Stimulated activated CD8-positive, alpha-beta memory T cell treated with anti-CD3 and anti-CD28 coated beads, Interleukin-2, amount 100 ng/mL, for 48 hours (primary cell): ENCODE data around the gene GPRIN1.
"Not testable (repeated sequence)": the region's sequence is repeated elsewhere in the genome, so short reads cannot be mapped to it uniquely, and the experiment has no call there.

Experiments
- DNase-seq, 2 donors: peaks; one replicate each; pipeline ENCODE4 v3.0.0-alpha.2; 2020; ENCODE audit warnings: low read depth in 2 of 2

Gene GPRIN1

GRCh38 chr5:176575066-176575465 is 34.9 kb downstream of the GPRIN1 start:
- no peak for DNase-seq

DNA sequence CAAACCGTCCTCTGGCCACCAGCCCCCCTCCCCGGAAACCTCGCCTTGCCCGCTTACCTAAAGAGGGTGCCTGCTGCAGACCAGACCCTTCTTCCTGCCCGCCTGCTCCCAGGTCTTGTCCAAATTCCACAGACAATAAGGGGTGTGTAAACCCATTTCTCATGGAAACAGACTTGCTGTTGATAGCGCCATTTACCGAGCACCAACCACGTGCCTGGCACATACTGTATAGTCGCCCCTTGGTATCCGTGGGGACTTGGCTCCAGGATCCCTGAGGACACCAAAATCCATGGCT is 35.7 kb downstream of the GPRIN1 start:
- no peak for DNase-seq

GRCh38 chr5:176573564-176574296 is 36.2 kb downstream of the GPRIN1 start:
- DNase-seq = peak; percentile 67 to 69

DNA sequence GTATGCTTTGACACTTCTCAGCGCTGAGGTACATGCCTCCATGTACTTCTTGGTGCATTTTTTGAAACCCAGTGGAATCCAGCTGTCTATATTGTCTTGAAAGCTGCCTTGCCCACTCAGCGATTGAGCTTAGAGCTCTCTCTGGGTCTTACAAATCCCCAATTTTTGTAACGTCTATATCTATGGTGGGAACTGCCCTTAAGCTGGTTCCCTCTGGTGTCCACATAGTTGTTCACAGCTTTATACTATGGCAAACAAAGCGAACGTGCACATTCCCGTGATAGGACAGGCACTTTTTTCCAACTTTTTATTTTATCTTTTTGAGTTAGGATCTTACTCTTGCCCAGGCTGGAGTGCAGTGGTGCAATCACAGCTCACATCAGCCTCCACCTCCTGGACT is 39.9 kb downstream of the GPRIN1 start:
- no peak for DNase-seq

- no peak for DNase-seq
Observed at GRCh38 chr5:176568657-176569056, 41.3 kb downstream of the GPRIN1 start.

GRCh38 chr5:176565760-176566288 is 44.1 kb downstream of the GPRIN1 start:
- DNase-seq = no peak

DNA sequence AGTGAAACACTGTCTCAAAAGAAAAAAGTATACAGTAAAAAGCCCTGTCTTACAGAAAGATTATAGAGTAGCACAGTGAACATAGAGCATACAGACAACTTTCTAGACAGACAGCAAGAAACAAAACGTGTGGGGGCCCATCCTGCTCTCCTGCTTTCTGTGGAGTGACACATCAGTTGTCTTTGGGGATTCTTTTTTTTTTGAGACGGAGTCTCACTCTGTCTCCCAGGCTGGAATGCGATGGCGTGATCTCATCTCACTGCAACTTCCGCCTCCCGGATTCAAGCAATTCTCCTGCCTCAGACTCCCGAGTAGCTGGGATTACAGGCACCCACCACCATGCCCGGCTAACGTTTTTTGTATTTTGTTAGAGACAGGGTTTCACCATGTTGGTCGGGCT is 46.0 kb downstream of the GPRIN1 start:
- no peak for DNase-seq

DNA sequence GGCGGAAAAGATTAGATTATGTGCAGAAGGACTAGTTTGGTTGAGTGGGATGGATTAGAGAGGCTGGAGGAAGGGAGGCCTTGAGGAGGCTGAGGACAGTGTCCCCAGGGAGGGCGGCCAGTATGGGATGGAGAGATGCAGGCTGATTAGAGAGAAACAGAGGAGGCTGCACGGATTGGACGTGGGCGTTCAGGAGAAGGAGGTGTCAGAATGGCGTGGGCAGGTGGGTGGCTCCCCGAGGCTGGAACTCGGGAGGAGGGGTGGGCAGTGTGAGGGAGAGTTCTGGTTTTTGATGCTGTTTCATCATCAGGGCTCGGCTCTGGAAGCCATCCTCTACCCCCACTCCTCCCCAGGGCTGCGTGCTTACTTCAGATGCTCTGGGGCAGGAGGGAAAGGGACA is 47.8 kb downstream of the GPRIN1 start:
- no peak for DNase-seq

DNA sequence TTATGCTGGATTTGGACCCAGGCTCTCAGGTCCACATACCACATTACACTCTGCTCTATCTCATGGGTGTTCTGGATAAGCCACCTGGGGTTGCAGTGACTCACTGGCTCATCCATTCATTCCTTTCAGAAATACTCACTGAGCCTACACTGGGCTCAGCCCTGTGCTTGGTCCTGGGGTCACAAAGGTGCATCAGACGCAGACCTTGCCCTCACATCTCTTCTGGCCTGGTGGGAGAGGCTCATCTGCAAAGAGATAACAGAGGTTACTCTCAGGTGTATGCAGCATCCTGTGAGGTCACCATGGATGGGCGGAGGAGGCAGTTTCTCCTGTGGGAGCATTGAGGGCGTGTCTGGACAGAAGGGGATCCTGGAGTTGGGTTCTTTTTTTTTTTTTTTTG is 48.7 kb downstream of the GPRIN1 start:
- DNase-seq = no peak

DNA sequence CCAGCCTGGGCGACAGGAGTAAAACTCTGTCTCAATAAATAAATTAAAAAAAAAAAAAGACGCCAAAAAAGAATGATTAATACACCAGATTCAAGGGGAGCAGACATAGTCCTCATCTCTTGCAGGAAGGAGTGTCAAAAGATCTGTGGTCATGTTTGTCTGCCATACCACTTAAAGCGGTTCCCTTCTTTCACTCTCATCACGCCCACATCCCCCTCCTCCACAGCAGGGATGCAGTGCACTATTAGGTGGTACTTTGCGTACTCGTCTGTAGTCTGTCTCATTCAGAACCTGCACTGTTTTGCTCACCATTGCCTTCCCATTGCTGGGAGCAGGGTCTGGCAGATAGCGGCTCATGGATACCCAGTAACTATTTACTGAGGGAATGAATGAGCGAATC is 49.6 kb downstream of the GPRIN1 start:
- no peak for DNase-seq

DNA sequence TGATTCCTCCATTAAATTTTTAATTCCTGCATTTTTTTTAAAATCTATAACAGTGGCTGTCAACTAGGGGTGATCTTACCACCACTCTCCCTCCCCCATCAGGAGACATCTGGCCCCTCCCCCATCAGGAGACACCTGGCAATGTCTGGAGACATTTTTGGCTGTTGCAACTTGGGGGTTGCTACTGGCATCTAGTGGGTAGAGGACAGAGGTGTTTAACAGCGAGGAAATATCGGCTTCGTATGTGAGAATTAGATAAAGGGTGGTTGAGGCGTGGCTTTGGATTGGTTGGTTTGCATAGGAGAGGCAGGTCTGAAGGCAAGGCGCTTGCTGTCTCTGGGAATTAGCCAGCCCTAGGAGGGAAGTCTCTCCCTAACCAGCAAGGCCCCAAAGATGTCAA is 50.3 kb downstream of the GPRIN1 start:
- no peak for DNase-seq

GRCh38 chr5:176557846-176558245 is 52.1 kb downstream of the GPRIN1 start:
- no peak for DNase-seq

- DNase-seq = no peak
Observed at GRCh38 chr5:176553260-176554085, 56.5 kb downstream of the GPRIN1 start.

- DNase-seq = no peak
Observed at GRCh38 chr5:176552332-176552869, 57.6 kb downstream of the GPRIN1 start.

GRCh38 chr5:176550937-176551336 is 59.0 kb downstream of the GPRIN1 start:
- not testable (repeated sequence) for DNase-seq

- no peak for DNase-seq
Observed at GRCh38 chr5:176550275-176550831, 59.6 kb downstream of the GPRIN1 start.

- DNase-seq = no peak
Observed at GRCh38 chr5:176549871-176550270, 60.1 kb downstream of the GPRIN1 start.

DNA sequence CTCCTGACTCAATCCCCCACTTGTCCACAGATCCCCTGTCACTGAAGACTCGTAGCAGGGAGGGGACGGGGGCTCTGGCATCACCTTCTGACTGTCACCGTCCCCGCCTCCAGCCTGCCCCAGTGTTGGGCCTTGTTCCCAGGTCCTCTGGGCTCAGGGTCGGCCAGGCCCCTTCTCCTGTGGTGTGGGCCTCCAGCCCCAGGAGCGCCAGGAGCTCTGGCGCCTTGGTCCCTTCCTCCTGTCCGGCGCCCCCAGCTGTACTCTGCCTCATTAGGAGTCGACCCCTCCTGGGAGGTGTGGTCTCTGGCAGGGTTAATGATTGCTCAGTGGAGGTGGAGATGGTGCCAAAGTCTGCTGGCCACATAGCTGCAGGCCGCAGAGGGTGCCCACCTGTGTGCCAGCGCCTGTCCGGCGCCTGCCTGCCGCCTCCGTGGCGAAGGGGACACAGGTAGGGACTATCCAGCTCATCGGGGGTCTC is 61.0 kb downstream of the GPRIN1 start, which contains the start of gene CDHR2:
TSS of gene CDHR2 (plus strand) at position 376 of the 478 bp plus-strand sequence. CDS start 16,011 bp downstream, outside the sequence.
- DNase-seq = no peak

DNA sequence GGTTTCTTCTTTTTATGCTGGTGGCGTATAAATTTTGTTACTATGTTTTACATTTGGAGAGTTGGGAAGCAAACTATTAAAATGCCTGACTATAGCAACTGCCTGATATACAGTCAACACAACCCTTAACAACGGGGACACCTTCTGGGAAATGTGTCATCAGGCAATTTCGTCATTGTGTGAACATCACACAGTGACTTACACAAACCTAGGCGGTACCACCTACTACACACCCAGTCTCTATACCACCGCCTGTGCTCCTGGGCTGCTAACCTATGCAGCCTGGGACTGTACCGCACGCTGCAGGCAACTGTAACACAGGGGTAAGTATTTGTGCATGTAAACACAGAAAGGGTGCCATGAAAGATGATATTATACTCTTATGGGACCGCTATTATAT is 62.2 kb downstream of the GPRIN1 start:
- DNase-seq = no peak
